GM18505 (cell line): Measurements from ENCODE around the gene LPCAT3.
"Not testable (repeated sequence)": the region's sequence is repeated elsewhere in the genome, so short reads cannot be mapped to it uniquely, and the experiment has no call there.

Experiments used
- ATAC-seq: cut with Tn5 transposase; IDR thresholded peaks from one replicate; pipeline ENCODE4 v1.9.1; 2021; ENCODE audit not compliant: unreplicated experiment
- POLR2A ChIP-seq: IDR thresholded peaks from 4 replicates; pipeline ENCODE4 v1.6.1; 2011; ENCODE audit warnings: borderline replicate concordance; ENCODE audit not compliant: insufficient read depth, insufficient read length; ENCODE audit errors: extremely low read depth

LPCAT3 gene

DNA sequence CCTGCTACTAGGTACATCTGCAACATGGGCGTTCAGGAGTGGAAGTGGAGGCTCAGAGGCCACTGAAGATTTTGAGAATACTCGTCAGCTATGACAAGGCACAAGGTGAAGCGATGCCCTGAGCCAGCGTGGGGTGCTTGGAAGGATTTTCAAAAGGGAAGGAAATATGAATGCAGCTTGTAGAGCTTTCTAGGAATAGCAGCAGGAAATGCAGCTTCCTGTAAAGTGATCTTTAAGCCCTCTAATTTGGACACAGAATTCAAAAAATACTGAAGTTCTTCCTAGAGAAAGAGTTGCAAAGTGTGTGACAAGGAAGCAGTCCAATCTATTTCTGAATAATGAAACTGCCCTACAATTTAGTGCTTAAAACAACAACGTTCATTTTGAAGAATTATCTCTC lies 29.0 kb upstream of the LPCAT3 start:
- TF ChIP-seq POLR2A: no peak
- no peak for ATAC-seq

GRCh38 chr12:7046383-7047105 lies 28.3 kb upstream of the LPCAT3 start:
- no peak for TF ChIP-seq POLR2A
- no peak for ATAC-seq

GRCh38 chr12:7045913-7046312 lies 27.6 kb upstream of the LPCAT3 start:
- no peak for TF ChIP-seq POLR2A
- ATAC-seq: no peak

- no peak for ATAC-seq
Observed at GRCh38 chr12:7042842-7043241, 24.6 kb upstream of the LPCAT3 start.

DNA sequence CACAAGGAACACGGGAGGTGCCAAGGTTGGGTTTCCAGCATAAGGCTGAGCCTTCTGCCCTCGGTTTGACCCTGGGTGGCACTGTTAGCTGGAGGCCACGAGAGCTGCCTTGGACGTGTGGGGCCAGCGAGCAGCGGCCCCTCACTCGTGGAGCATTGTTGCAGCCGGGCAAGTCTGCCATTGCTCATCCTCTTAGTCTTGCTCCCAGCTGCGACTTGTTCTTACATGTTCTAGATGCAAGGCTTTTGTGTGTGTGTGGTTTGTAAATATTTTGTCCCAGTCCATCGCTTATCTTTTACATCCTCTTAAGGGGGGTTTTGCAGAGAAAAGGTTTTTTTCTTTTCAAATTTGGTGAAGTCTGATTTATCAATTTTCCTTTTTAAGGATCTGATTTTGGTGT lies 21.1 kb upstream of the LPCAT3 start:
- no peak for TF ChIP-seq POLR2A
- no peak for ATAC-seq

More at GRCh38 chr12:7042842-7043241, 24.6 kb upstream of the LPCAT3 start:
- TF ChIP-seq POLR2A: no peak

DNA sequence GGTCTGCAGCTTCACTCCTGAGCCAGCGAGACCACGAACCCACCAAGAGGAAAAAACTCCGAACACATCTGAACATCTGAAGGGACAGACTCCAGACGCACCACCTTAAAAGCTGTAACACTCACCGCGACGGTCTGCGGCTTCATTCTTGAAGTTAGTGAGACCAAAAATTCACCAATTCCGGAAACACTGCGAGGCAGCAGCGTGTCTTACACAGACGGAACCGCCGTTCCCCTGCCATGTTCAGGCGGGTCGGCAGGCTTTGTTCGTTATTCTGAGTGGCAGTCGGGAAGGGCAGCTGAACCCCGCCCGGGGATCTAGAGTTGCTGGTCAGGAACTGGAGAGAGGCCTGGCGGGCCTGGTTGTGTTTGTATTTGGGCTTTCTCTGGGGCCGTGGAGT lies 20.3 kb upstream of the LPCAT3 start:
- no peak for ATAC-seq
- TF ChIP-seq POLR2A: no peak

- not testable (repeated sequence) for ATAC-seq
Observed at GRCh38 chr12:7037411-7037810, 19.1 kb upstream of the LPCAT3 start.

- TF ChIP-seq POLR2A: no peak
- ATAC-seq: no peak
Observed at GRCh38 chr12:7035463-7035862, 17.2 kb upstream of the LPCAT3 start.

GRCh38 chr12:7034464-7034863 lies 16.2 kb upstream of the LPCAT3 start:
- no peak for ATAC-seq
- no peak for TF ChIP-seq POLR2A

DNA sequence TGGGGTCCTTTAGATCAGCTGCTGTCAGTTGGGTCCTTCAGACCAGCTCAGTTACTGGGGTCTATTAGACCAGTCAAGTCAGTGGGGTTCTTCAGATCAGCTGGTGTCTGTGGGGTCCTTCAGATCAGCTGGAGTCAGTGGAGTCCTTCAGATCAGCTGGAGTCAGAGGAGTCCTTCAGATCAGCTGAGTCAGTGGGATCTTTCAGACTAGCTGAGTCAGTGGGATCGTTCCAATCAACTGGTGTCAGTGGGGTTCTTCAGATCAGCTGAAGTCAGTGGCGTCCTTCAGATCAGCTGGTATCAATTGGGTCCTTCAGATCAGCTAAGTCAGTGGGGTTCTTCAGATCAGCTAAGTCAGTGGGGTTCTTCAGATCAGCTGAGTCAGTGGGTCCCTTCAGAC lies 14.7 kb upstream of the LPCAT3 start:
- no peak for TF ChIP-seq POLR2A
- ATAC-seq: no peak

GRCh38 chr12:7031306-7031705 lies 13.0 kb upstream of the LPCAT3 start:
- no peak for TF ChIP-seq POLR2A

GRCh38 chr12:7026854-7027253 lies 8.6 kb upstream of the LPCAT3 start:
- ATAC-seq: no peak
- no peak for TF ChIP-seq POLR2A

More at GRCh38 chr12:7031306-7031705, 13.0 kb upstream of the LPCAT3 start:
- no peak for ATAC-seq

DNA sequence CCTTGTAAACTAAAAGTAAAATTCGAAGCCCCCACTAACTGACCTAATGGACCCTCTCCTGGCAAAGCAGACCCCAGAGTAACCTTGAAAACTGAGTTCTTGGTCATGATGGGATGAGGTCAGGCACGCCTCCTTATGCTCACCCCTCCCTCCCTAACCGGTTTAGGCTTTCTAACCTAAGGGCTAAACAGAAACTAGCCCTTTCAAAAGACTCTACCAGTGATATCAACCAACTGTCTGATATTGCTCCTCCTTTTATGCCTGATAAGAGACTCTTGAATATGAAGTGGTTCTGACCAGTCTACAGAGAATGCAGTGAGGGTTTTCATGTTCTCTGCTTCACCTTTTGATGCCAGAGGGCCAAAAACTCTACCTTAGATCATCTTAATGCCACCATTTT lies 4.8 kb upstream of the LPCAT3 start:
- no peak for ATAC-seq
- no peak for TF ChIP-seq POLR2A

- TF ChIP-seq POLR2A: no peak
- no peak for ATAC-seq
Observed at GRCh38 chr12:7021956-7022355, 3.7 kb upstream of the LPCAT3 start.
